ENCODE measurements around the gene PIGN. TPM values are rescaled to one million over a fixed set of nuclear protein-coding genes. Genes with fewer than 3 reads are reported as not detected.

The PIGN gene
- total RNA-seq, 2 experiments from 2014 or later, result 9.6 to 11.7 TPM

DNA sequence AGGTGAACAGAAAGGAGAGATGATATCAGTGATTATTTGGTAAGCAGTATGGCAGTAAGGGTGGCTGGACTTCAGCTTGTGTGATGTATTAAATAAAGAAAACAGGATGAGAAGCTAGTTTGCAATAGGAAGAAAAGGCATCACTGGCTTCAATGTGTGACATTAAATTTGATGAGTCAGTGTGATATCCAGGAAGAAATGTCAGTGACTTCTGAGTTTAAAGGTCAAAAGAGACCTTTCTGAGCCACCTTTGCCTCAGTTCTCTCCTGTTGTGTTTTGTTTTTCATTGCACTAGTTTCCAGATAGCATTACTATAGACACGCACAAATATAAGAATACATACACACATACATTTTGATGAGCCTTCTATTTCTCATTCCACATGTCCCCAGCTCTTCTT is 105.6 kb downstream of the PIGN start:
- peaks cover 10% of the 10 kb centered on the region for H3K36me3 Mint-ChIP-seq (ENCODE audit: low read depth)
- no peaks in the 10 kb centered on the region for H3K27me3 ChIP-seq (ENCODE audit: control insufficient read depth in 1 of 2, insufficient read depth in 2 of 2, low read length in 2 of 2)
- no peak overlapping the region for H3K4me3 ChIP-seq (ENCODE audit: low read length)
- H3K27me3 Mint-ChIP-seq, result no peaks in the 10 kb centered on the region
- no peak overlapping the region for H3K27ac Mint-ChIP-seq
- no peak for TF ChIP-seq CTCF (IDR thresholded peaks at IDR 0.05)
- no peak overlapping the region for H3K4me3 Mint-ChIP-seq
- H3K9me3 ChIP-seq (ENCODE audit: control insufficient read depth in 1 of 2, insufficient read depth in 1 of 2, low read length in 2 of 2), result no peaks in the 10 kb centered on the region
- no peak for DNase-seq
- intact Hi-C loops (cut with DNase I, micrococcal nuclease), result no loop called here
- H3K36me3 ChIP-seq (ENCODE audit: insufficient read depth, low read length), result peaks cover 2% of the 10 kb centered on the region
- H3K9me3 Mint-ChIP-seq, result no peaks in the 10 kb centered on the region
- H3K4me1 ChIP-seq (ENCODE audit: insufficient read depth, low read length), result no peaks in the 10 kb centered on the region
- ChIA-PET POLR2A (no interaction called here), CTCF (no interaction called here)
- H3K4me1 Mint-ChIP-seq (ENCODE audit: low read depth), result peaks cover 7% of the 10 kb centered on the region
- ATAC-seq (ENCODE audit: poor library complexity), result no peak
- no peak overlapping the region for H3K27ac ChIP-seq (ENCODE audit: low read depth in 1 of 2, low read length in 2 of 2)

- H3K36me3 Mint-ChIP-seq (ENCODE audit: low read depth), result peaks cover 10% of the 10 kb centered on the region
Observed at GRCh38 chr18:62080172-62080900, 106.5 kb downstream of the PIGN start.

DNA sequence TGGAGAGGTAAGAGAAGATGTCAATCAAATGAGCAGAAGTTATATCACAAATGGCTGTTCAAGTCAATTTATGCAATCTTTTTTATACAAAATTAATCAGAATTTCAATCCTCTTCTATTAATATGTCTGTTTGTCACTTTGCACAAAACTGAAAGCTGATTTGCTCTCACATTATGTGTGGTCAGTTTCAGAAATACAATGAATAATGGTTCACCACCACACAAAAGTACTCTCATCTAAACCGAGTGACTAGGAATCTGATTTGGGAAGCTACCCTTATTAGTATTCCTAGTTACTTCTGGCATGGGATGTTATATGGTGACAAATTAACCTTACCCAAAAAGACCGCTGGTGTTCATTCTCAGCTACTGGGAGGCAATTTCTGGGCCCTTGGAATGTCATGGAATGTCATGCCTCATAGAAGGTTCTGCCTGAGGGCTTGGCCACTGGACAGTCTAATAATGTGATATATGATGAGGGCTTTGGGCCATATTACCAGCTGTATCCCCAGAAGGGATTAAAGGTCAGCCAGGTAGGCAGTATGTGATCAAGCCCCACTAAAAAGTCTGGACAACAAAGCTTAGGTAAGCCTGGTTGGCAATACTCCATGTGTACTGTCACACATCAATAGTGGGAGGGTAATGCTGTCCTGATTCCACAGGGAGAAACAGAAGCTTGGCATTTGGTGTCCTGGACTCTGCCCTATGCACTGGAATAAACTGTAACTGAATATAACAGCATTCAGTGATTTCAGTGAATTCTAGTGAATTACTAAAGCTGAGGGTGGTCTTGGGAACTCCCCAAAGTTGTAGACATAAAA is 113.2 kb downstream of the PIGN start:
- Histone ChIP-seq H3K27ac (ENCODE audit: low read depth in 1 of 2, low read length in 2 of 2) (no peak overlapping the region), H3K9me3 (ENCODE audit: control insufficient read depth in 1 of 2, insufficient read depth in 1 of 2, low read length in 2 of 2) (no peaks in the 10 kb centered on the region), H3K36me3 (ENCODE audit: insufficient read depth, low read length) (no peaks in the 10 kb centered on the region), H3K4me1 (ENCODE audit: insufficient read depth, low read length) (no peaks in the 10 kb centered on the region), H3K4me3 (ENCODE audit: low read length) (no peak overlapping the region), H3K27me3 (ENCODE audit: control insufficient read depth in 1 of 2, insufficient read depth in 2 of 2, low read length in 2 of 2) (no peaks in the 10 kb centered on the region)
- POLR2A ChIA-PET, result no interaction called here
- no peaks in the 10 kb centered on the region for H3K4me1 Mint-ChIP-seq (ENCODE audit: low read depth)
- no peak overlapping the region for H3K27ac Mint-ChIP-seq
- no peak for DNase-seq
- H3K36me3 Mint-ChIP-seq (ENCODE audit: low read depth), result peaks cover 32% of the 10 kb centered on the region
- CTCF ChIA-PET, result no interaction called here
- no peak for ATAC-seq (ENCODE audit: poor library complexity)
- intact Hi-C loops (cut with DNase I, micrococcal nuclease), result no loop called here
- peaks cover under 1% of the 10 kb centered on the region for H3K9me3 Mint-ChIP-seq
- no peak for TF ChIP-seq CTCF (IDR thresholded peaks at IDR 0.05)
- no peak overlapping the region for H3K4me3 Mint-ChIP-seq
- H3K27me3 Mint-ChIP-seq, result no peaks in the 10 kb centered on the region

More at GRCh38 chr18:62080172-62080900, 106.5 kb downstream of the PIGN start:
- Histone ChIP-seq H3K36me3 (ENCODE audit: insufficient read depth, low read length) (no peaks in the 10 kb centered on the region), H3K4me1 (ENCODE audit: insufficient read depth, low read length) (no peaks in the 10 kb centered on the region), H3K4me3 (ENCODE audit: low read length) (no peak overlapping the region), H3K27ac (ENCODE audit: low read depth in 1 of 2, low read length in 2 of 2) (no peak overlapping the region), H3K9me3 (ENCODE audit: control insufficient read depth in 1 of 2, insufficient read depth in 1 of 2, low read length in 2 of 2) (no peaks in the 10 kb centered on the region), H3K27me3 (ENCODE audit: control insufficient read depth in 1 of 2, insufficient read depth in 2 of 2, low read length in 2 of 2) (no peaks in the 10 kb centered on the region)
- intact Hi-C loops (cut with DNase I, micrococcal nuclease), result no loop called here
- no peak for TF ChIP-seq CTCF (IDR thresholded peaks at IDR 0.05)
- no peak overlapping the region for H3K27ac Mint-ChIP-seq
- H3K4me1 Mint-ChIP-seq (ENCODE audit: low read depth), result no peaks in the 10 kb centered on the region
- ChIA-PET CTCF (no interaction called here), POLR2A (no interaction called here)
- DNase-seq (no peak), ATAC-seq (ENCODE audit: poor library complexity) (no peak)
- H3K4me3 Mint-ChIP-seq, result no peak overlapping the region
- H3K9me3 Mint-ChIP-seq, result no peaks in the 10 kb centered on the region
- no peaks in the 10 kb centered on the region for H3K27me3 Mint-ChIP-seq
